NCI-H526 (cell line): ENCODE measurements around the gene SEC31B.

Experiments
- DNase-seq, 2 experiments: peaks; one replicate each; lab custom pipeline; 2025; lab: John Stamatoyannopoulos, UW

Gene SEC31B

DNA sequence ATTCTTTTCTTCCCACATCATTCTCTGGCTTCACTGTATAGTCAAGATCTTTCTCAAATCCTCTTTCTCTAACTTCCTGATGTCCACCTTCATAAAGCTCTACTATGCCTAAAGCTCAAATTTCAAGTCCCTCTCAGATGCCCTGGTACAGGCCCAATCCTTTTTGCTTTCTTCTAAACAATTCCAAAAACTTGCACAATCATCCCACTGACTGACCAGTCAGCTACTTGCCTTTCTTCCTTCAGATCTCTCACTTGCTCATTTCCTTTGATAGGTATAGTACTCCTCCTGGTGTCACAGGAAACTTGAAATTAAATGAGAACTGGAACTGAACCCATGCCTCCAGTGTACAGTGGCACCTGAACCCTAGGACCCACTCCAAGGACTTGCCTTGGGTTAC lies 18.2 kb downstream of the SEC31B start:
- no peak for DNase-seq

DNA sequence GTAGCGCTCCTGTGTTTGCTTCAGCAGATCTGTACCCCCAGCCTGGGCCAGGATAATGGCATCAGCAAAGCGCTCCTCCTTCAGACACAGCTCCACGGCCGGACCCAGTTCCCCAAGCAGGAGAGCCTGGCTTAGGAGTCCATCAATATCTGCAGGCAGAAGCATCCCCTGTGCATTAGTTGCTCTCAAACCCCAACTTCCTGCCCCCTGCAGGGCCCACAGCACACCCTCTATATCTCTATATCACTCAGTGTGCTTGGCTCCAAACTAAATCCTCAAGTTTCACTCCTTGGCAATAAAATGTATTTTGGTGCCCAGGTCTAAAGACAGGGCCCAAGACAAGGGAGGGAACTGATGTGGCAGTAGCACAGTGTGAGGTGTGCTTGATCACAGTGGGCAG lies 21.6 kb downstream of the SEC31B start:
- no peak for DNase-seq

DNA sequence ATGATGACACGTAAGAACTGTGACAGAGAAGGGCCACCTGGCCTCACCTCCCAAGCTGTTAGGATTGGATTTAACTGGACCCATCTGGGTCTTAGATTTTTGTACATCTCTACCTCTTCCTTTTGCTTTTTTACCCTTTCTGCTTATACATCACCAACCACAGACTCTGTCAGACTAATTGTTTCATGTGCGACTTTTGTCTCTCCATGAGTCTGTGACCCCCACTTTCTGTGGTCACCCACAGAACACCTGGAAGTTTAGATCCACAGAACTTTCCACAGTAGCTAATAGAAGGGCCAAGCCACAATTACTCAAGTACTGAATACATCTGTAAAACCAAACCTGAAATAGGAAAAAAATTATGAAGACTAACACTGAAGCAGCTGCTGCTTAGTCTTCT lies 23.1 kb downstream of the SEC31B start:
- no peak for DNase-seq

DNA sequence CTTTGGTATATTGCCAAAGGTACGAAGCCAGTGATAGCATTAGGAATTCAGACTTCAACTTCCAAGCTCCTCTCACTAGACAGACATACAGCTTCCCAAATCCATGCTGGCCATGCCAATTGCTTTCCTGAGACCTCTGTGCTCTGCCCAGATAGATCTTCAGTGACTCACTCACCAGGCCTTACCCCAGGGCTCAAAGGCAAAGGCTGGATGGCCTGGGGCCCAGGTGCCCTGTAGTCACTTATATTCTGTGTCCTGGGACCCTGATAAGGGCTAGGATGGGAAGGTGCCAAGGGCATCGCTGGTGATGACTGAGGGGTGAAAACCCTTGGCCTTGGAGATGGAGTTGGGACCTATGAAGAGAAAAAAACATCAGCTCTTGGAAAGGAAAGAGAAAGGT lies 29.1 kb downstream of the SEC31B start:
- DNase-seq = no peak

DNA sequence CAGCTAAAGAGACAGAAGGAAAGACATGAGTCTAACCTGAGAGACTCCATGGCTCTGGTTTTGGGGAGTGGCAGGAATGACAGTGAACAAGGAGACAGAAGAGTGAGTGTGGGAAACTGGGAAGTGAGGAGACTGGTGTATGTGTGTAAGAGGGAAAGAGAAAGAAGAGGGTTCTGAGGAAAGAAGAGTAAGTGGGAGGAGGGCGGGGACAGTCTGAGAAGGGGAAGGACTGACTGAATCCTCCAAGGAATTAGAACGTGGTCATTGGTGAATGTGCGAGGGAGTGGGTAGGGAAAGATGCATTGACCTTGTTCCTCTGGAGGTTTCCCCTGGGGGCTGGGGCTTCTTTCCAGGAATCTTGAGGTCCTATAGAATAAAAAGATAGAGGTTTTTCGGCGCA lies 30.3 kb downstream of the SEC31B start:
- DNase-seq = no peak

DNA sequence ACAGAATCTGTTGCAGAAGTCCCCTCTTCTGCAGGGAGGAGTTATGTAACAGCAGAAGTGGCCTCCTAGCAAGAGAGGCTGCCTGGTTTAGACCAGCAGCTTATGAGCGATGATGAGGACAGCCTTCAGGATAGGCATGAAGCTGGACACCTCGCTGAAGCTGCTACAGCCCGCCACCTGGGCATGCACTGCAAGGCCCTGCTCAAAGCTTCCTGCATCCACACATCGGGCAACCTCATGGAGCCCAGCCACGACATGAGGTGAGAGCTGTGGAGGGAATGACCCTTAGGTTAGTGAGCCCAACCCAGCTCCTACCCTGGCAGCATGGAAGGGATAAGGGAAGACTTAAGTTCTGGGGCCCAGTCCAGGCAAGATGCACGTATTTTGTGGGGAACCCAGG lies 32.1 kb downstream of the SEC31B start:
- no peak for DNase-seq

DNA sequence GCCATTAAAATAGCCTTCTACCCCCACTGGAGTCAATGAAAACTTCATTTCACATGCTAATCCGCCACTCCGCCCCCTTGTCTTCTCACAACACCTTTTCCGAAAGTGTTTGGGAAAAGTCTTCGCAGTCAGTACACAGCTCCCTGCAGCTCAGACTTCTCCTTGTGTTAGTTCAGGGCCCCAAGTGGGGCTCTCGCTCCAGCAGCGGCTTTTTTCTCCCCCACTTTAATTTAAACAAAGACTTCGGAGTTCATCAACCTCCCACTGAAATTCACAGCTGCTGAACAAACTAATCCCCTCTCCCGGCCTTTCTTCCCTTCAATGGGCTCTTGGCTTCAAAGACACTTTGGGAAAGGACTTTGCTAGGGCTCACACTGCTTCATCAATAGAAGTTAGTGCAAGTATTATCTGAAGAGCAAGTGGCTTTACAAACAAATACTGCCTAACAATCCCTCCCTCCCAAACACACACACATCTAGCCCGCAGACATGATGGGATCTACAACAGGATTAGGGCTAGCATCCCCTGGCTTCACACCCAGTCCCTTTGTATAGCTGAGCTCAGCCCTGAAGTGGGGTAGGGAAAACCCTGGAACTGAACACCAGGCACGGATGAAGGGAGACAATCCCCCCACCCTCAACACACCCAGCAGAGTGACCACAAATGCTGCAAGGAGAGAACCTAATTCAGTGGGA lies 33.7 kb downstream of the SEC31B start:
- DNase-seq = no peak

DNA sequence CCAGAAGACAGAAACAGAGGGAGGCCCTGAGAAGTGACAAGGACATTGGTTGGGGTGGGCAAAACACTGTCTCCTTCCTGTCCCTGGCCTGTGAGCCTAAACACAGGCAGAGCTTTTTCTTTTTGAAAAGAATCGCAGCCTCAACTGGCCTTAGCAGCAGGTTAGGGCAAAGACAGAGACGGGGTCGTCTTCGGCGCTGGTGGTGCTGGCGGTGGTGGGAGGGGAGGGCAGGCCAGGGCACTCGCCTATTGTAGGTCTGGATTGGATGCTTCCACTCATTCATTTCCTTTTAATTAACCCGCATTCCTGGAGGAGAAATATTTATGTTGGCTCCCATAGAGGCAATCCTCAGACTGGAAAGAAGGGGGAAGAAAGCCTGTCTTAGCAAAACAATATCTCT lies 34.3 kb downstream of the SEC31B start:
- DNase-seq = no peak

DNA sequence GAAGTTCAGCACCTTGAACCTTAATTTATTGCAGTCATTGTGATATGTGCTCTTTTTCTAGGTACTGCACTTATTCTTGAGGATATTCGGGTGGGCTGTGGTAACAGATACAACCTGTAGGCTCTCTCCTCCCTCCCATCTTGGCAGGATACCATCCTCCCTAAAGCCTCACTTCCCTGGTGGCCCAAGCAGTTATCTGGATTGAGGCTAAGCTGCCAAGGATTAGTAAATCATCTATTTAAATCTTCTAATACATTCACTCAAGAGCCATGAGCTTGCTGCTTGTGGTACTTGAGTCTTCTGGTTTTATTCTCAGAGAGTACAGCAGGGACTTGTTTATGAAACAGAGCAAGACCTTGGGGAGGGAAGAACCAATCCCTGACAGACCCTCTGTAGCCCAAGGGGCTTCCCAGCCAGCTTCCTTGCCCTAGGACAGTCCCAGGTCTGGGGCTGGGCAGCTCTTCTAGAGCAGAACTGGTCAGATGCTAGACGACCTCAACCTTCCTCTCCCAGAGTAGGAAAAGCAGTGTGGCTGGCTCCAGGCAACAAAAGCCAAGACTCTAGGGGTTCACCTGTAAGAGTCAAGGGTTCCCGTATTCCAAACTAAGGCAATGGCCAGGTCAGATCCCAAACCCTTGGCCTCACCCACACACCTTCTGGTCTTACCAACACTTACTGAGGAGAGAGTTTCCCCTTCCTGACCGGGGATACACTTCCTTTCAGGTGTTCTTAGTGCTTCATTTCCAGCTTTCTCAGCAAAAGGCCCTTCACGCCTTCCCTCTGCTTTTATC lies 35.6 kb downstream of the SEC31B start:
- no peak for DNase-seq

DNA sequence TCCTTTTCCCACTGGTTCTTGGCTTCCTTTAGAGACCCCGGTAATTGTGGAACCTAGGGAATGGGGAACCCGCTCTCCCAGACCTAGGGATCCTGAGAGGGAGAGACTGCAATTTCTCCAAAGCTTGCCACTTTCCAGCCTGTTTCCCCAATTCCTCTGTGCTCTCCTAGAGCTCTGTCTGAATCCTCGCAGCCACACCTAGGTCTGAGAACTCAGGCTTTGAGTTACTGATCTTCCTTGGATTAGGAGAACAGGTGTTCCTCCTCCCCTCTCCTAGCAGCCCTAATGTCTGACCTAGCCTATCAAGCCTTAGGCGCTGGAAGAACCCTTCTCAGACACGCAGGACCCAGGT lies 36.9 kb downstream of the SEC31B start:
- no peak for DNase-seq

DNA sequence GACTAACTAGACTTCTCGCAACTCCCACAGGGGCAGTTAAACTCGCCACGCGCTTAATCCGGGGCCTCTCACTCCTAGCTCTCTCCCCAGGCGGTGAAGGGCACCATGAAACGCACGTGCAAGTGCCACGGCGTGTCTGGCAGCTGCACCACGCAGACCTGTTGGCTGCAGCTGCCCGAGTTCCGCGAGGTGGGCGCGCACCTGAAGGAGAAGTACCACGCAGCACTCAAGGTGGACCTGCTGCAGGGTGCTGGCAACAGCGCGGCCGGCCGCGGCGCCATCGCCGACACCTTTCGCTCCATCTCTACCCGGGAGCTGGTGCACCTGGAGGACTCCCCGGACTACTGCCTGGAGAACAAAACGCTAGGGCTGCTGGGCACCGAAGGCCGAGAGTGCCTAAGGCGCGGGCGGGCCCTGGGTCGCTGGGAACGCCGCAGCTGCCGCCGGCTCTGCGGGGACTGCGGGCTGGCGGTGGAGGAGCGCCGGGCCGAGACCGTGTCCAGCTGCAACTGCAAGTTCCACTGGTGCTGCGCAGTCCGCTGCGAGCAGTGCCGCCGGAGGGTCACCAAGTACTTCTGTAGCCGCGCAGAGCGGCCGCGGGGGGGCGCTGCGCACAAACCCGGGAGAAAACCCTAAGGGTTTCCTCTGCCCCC lies 37.4 kb downstream of the SEC31B start:
- peak; percentile 61 to 82 for DNase-seq

DNA sequence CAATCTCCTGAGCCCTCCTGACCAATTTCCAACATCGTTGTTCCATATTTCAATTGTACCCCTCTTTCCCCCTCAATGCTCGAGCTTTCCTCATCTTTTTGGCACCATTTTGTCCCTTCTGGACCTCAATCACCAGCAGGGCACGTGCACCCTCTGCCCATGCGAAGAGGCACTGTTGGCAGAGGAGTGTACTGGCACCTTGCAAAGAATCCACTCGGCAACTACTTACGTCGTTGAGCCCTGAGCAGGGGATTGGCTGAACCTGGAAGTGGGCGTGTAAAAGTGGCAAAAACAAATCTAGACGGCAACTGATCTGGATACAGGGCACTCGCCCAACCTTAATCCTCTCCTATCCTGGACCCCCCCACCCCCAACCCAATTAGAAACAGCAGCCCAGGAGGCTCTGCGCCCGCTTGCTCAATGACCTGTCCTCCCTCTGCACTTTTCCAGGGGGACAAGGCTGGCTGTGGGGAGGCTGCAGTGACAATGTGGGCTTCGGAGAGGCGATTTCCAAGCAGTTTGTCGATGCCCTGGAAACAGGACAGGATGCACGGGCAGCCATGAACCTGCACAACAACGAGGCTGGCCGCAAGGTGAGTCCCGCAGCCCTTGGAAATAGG lies 38.1 kb downstream of the SEC31B start:
- peak; percentile 78 to 83 for DNase-seq

DNA sequence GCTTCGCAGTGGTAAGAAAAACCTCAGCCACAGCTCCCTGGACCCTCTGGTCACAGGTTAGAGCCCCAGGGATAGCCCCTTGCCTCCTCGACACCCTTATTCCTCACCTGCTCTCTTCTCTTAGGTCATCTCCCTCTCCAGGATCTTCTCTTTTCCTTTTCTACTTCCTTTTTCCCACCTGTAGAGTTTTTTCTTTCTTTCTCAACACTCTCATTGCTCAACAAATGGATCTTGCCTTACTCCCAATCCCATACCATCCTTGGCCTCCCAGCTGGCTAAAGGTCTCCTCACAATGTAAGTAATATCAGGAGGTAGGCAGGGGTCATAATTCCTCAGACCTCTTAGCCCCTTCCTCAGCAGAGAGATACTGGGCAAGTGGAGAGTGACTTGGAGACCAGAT lies 39.7 kb downstream of the SEC31B start:
- no peak for DNase-seq

DNA sequence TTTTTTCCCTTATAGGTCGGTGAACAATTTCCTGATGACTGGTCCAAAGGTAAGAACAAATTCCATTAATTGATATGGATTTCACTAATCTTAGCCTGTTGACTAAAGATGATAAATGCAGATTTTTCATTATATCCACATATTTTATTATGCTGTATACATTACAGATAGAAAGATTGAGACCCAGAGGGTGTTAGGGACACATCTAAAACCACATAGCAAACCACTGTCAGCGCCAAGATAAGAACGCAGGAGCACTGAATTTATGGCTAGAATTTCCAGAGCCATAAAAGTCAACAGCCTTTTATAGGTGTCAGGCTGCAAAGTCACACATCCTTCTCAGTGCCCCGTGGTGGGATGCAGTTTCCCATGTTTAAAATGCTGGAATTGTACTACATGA lies 40.6 kb downstream of the SEC31B start:
- DNase-seq = no peak

DNA sequence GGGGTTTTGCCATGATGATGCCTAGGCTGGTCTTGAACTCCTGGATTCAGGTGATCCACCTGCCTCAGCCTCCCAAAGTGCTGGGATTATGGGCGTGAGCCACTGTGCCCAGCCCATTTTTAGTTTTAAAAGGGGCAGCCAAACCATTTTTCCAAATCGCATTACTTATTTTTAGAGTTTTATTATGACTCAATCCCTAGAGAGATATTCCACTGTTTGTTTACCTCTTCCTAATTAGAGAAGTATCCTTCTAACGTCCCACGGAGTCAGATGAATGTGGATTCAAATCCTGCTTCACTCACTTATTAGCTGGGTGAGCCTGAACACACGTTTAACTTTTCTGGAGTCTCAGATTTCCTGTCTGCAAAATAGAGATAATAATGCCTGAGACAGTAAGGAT lies 41.7 kb downstream of the SEC31B start:
- no peak for DNase-seq

DNA sequence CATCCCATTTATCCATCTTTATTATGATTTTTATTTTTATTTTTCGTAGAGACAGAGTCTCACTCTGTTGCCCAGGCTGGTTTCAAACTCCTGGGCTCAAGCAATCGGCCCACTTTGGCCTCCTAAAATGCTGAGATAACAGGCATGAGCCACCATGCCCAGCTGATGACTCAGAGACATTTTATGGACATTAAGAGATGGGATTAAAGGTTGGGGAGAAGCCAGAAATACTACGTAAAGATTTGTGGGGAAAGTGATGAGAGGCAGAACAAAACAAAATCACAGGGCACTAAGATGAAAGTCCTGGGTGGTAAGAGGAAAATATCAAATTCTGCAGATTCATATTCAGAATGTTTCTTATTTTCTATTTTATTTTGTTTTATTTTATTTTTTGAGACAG lies 49.3 kb downstream of the SEC31B start:
- DNase-seq = no peak

DNA sequence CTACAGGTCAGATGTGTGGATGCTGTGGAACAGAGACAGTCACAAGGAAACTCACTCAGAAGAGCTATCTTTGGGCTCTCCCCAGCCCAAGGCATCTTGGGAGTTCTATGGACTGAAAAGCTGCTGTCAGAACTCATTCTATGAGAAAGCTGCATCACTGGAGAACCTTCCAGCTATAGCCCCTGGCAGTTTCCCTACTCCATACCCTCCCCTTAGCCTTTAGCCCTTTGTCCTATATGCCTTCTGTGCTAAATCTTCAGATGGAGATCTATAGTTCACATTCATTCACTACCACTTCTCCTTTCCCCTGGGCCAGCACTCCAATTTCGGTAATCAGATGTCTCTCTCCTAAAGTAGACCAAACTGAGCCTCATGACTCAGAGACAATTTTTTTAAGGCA lies 49.9 kb downstream of the SEC31B start:
- no peak for DNase-seq

DNA sequence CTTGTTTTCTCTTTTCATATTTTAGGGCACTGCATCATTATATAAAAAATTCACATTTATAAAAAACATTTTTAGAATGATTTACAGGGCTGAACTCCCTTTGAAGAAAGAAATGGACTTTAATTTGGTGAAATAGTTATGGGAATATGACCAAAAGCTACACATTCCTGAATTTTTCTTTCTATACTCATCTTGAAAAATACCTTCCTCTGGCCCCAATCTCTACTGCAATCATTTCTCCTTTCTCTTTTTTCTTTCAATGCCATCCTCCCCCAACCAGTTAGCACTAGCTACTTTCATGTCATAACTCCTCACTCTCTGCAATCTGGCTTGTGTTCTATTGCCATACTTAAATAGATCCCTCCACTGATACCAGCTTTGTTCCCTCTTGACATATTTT lies 50.7 kb downstream of the SEC31B start:
- no peak for DNase-seq

DNA sequence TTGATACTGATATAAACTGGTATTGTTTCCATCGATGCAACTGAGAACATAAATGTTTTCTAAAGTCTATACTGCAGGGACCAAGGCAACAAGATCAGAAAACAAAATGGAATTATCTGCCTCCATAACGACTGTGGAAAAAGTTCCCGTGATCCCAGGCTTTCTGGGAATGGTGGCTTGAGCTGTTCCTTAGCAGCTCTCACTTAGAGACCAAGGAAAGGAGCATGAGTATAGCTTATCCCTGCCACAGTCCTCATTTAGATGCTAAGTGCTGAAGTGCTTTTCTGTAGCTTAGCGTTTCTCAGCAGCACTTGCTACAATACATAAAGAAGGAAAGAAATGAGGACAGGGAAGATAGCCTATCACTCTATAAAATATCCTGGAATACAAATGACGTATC lies 51.3 kb downstream of the SEC31B start:
- no peak for DNase-seq

DNA sequence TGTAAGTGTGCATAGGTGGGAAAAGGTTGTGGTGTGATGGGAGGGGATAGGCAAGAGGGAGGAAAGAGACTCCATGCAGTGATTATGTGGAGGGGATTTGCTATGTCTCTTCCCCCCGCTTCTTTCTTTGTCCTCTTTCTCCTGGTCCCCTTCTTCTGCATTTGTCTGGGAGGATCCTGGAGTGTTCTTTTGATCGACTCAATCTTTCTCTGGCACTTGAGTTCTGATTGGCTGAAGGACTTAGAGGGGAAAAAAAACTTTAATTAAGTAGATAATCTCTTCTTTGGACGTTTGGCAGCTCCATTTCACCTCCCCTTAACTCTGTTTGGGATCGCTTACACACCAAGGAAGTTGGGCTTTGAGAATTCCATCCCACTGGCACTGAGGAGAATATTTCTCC lies 57.0 kb downstream of the SEC31B start, which contains the start of gene WNT8B:
TSS of gene WNT8B (plus strand) at position 301 of the 400 bp plus-strand sequence. CDS start 160 bp downstream, outside the sequence.
- no peak for DNase-seq

DNA sequence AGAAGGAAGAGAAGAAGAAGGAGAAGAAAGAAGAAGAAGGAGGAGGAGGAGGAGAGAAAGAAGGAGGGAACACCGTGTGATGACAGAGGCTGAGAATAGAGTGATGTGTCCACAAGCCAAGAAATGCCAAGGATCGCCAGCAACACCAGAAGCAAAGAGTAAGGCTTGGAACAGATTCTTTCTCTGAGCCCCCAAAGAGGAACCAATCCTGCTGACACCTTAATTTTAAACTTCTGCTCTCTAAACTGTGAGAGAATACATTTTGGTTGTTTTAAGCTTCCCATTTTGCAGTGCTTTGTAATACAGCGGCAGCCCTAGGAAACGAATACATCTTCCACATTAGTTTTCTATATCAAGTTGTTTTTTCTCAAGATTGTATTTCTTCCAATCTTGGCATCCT lies 70.7 kb downstream of the SEC31B start:
- no peak for DNase-seq

DNA sequence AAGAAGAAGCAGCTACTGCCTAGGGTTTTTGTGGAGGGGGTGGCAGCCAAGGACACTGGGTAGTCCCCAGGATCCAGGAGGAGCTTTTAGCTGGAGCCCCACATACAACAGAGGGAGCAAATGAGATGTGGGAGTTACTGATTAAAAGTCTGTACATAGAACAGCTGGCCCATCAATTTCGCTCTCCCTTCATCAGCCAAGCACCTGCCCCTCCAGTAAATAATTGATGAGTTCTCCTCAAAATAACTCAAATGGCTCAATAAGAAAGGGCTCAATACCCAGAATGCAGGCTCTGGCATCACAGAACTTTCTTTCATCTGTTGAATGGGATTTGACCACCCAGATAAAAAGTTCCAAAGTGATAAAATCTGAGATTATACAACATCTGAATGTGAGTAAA lies 72.0 kb downstream of the SEC31B start:
- no peak for DNase-seq
